Adrenal gland (tissue), 12 donors: Measurements from ENCODE around the gene GMCL1. TPM values are rescaled to one million over a fixed set of nuclear protein-coding genes. Genes with fewer than 3 reads are reported as not detected.

ENCODE experiments used
- DNase-seq, 7 donors: peaks; one replicate each; pipeline ENCODE4 v3.0.0-alpha.2; 2019 to 2020
- H3K27ac ChIP-seq, 5 donors: fragments of 200-600 bp; sonication (generic) in 4 of 5; 1 replicate in 3 of 5; 2 replicates in 2 of 5; pipeline versions ENCODE4 v1.5.1 to v1.8.0; 2016 to 2020; ENCODE audit warnings: mild to moderate bottlenecking in 1 of 5
- H3K27me3 ChIP-seq: fragments of 200-600 bp; 2 replicates; pipeline ENCODE4 v1.8.0; 2021
- H3K36me3 ChIP-seq, 2 donors: fragments of 200-600 bp; replicated peaks in 1 of 2; 1 replicate in 1 of 2; 2 replicates in 1 of 2; pipeline versions ENCODE4 v1.5.1 to v1.8.0; 2018 to 2022
- H3K4me1 ChIP-seq, 2 donors: fragments of 200-600 bp; replicated peaks in 1 of 2; 1 replicate in 1 of 2; 2 replicates in 1 of 2; pipeline versions ENCODE4 v1.5.1 to v1.8.0; 2018 to 2021
- H3K4me3 ChIP-seq, 4 donors: fragments of 200-600 bp; sonication (generic) in 3 of 4; one replicate each; pipeline ENCODE4 v1.5.1; 2016 to 2018
- H3K9me3 ChIP-seq, 3 donors: fragments of 200-600 bp; sonication (generic) in 1 of 3; replicated peaks in 1 of 3; 1 replicate in 2 of 3; 2 replicates in 1 of 3; pipeline versions ENCODE4 v1.5.1 to v1.8.0; 2016 to 2021
- POLR2A ChIP-seq, 2 donors: fragments of 450-650 bp; IDR thresholded peaks; one replicate each; pipeline ENCODE4 v1.6.1; 2017; ENCODE audit warnings: antibody characterized with exemption in 2 of 2, mild to moderate bottlenecking in 2 of 2, moderate library complexity in 1 of 2
- WGBS, 4 donors: extraction: QIAGEN DNeasy Blood & Tissue Kit in 2 of 4; methylation state at CpG; one replicate each; pipeline versions ENCODE4 v1.1.5 to v1.1.7; 2013 to 2017; 5-methylcytosine and 5-hydroxymethylcytosine counted together
- intact Hi-C, 2 donors: fragments of 100-400 bp; cut with DNase I; formaldehyde crosslinking; loops; one replicate each; pipeline versions ENCODE4 v1.14.1 to v1.15.0; 2022 to 2023
- polyA plus RNA-seq, 3 donors: library from polyadenylated mRNA; stranded (reverse); fragments of 200-250 nt in 2 of 3; fragments of 350-450 nt in 1 of 3; fragmentation: Illumina TruSeq in 1 of 3; extraction: RNeasy Lipid Tissue Mini Kit (QIAGEN cat#74804) in 1 of 3; gene quantifications; one replicate each; pipeline ENCODE4 v1.2.3, GENCODE V29; 2013 to 2014
- total RNA-seq, 9 donors: library from RNA; depleted of rRNA in 4 of 9; stranded (reverse); fragments of >200 nt in 4 of 9; fragments of 120-200 nt in 1 of 9; fragmentation: NEBNext Ultra II Directional in 1 of 9; extraction: Animal tissue kit (Norgen Biotek cat#: 25700) in 1 of 9; gene quantifications; one replicate each; pipeline versions ENCODE4 v1.1.0 to v1.2.4, GENCODE V29; 2013 to 2023
- TF ChIP-seq, protein P1 (sequence below), 6 experiments: fragments of 450-650 bp in 4 of 6; fragments of 200-600 bp in 2 of 6; sonication (generic) in 1 of 6; IDR thresholded peaks; 1 replicate in 5 of 6; 2 replicates in 1 of 6; pipeline versions ENCODE4 v1.5.1 to v1.8.0; 2016 to 2021; ENCODE audit warnings: antibody characterized with exemption in 6 of 6, mild to moderate bottlenecking in 2 of 6, moderate library complexity in 1 of 6
- donor health status: healthy with polysubstance abuse.
- donor health status: Bipolar disorder and iron deficiency.
- donor health status: DM: yes; HTN: yes; CAD: no.
- donor health status: DM: no; HTN: no; CAD: no.
- donor health status: DM: no; HTN: no; CAD: no.
- donor health status: DM: yes; HTN: yes; CAD: no.

The GMCL1 gene
- total and polyA plus RNA-seq, 12 donors = 2.8 to 14.9 (median 10.2) TPM

- TF ChIP-seq, protein P1, sequence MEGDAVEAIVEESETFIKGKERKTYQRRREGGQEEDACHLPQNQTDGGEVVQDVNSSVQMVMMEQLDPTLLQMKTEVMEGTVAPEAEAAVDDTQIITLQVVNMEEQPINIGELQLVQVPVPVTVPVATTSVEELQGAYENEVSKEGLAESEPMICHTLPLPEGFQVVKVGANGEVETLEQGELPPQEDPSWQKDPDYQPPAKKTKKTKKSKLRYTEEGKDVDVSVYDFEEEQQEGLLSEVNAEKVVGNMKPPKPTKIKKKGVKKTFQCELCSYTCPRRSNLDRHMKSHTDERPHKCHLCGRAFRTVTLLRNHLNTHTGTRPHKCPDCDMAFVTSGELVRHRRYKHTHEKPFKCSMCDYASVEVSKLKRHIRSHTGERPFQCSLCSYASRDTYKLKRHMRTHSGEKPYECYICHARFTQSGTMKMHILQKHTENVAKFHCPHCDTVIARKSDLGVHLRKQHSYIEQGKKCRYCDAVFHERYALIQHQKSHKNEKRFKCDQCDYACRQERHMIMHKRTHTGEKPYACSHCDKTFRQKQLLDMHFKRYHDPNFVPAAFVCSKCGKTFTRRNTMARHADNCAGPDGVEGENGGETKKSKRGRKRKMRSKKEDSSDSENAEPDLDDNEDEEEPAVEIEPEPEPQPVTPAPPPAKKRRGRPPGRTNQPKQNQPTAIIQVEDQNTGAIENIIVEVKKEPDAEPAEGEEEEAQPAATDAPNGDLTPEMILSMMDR (IDR thresholded peaks at IDR 0.05) = no peak
- TF ChIP-seq POLR2A (IDR thresholded peaks at IDR 0.05) = no peak
- intact Hi-C loops = no loop called here
- no peaks in the 10 kb centered on the region for H3K27me3 ChIP-seq
- H3K36me3 ChIP-seq = peaks cover 0 to 19% of the 10 kb centered on the region in 2 donors
- no peaks in the 10 kb centered on the region for H3K4me1 ChIP-seq
- peaks cover 0 to 9% (median 0%) of the 10 kb centered on the region in 3 donors for H3K9me3 ChIP-seq
- no peak for DNase-seq
- H3K27ac ChIP-seq = no peak overlapping the region
- H3K4me3 ChIP-seq = no peak overlapping the region
Observed at GRCh38 chr2:69843993-69844392, 14.5 kb downstream of the GMCL1 start.

DNA sequence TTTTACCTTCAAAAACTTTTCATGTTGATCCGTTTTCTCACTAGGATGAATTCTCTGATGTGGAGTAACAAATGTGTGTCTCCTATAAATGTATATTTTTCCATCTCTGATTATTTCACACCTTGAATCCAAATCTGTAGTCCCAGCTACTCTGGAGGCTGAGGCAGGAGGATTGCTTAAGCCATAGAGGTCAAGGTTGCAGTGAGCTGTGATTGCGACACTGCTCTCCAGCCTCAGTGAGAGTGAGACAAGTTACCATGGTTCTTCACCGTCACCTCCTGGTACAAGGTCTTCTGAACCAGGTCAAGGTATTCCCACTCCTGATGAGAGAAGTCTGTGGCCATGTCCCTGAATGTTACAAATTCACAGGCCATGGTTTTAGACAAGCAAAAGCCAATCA, 15.1 kb downstream of the GMCL1 start:
- H3K27me3 ChIP-seq = no peaks in the 10 kb centered on the region
- DNase-seq = no peak
- no peak overlapping the region for H3K27ac ChIP-seq
- intact Hi-C loops = no loop called here
- H3K4me1 ChIP-seq = no peaks in the 10 kb centered on the region
- H3K9me3 ChIP-seq = peaks cover 0 to 9% (median 0%) of the 10 kb centered on the region in 3 donors
- H3K4me3 ChIP-seq = no peak overlapping the region
- WGBS, 4 donors = 63 to 84% (median 72%) methylated on average over 3 of the region's 3 CpGs
- peaks cover 0 to 14% of the 10 kb centered on the region in 2 donors for H3K36me3 ChIP-seq
- TF ChIP-seq POLR2A (IDR thresholded peaks at IDR 0.05) = no peak
- TF ChIP-seq, protein P1 (IDR thresholded peaks at IDR 0.05) = no peak

GRCh38 chr2:69846182-69847067, 17.0 kb downstream of the GMCL1 start:
- no peaks in the 10 kb centered on the region for H3K4me1 ChIP-seq
- peaks cover 0 to 9% (median 0%) of the 10 kb centered on the region in 3 donors for H3K9me3 ChIP-seq
- no peak overlapping the region for H3K4me3 ChIP-seq
- H3K27me3 ChIP-seq = no peaks in the 10 kb centered on the region
- peaks cover 0 to 2% of the 10 kb centered on the region in 2 donors for H3K36me3 ChIP-seq
- no peak overlapping the region for H3K27ac ChIP-seq
- intact Hi-C loops = no loop called here
- no peak for DNase-seq
- no peak for TF ChIP-seq POLR2A (IDR thresholded peaks at IDR 0.05)
- TF ChIP-seq, protein P1 (IDR thresholded peaks at IDR 0.05) = no peak
- 91 to 95% (median 94%) methylated on average over 9 of the region's 9 CpGs for WGBS, 4 donors

GRCh38 chr2:69847068-69847828, 17.8 kb downstream of the GMCL1 start:
- intact Hi-C loops = no loop called here
- Histone ChIP-seq H3K27ac (no peak overlapping the region), H3K4me1 (no peaks in the 10 kb centered on the region), H3K27me3 (no peaks in the 10 kb centered on the region), H3K9me3 (peaks cover 0 to 9% (median 0%) of the 10 kb centered on the region in 3 donors), H3K4me3 (no peak overlapping the region), H3K36me3 (no peaks in the 10 kb centered on the region)
- TF ChIP-seq POLR2A (IDR thresholded peaks at IDR 0.05) = no peak
- TF ChIP-seq, protein P1 (IDR thresholded peaks at IDR 0.05) = no peak
- DNase-seq = no peak
- 90 to 97% (median 94%) methylated on average over 5 of the region's 5 CpGs for WGBS, 4 donors
